Fibroblast of pulmonary artery (primary cell): ENCODE results near the gene CLIC6.
"Not testable (repeated sequence)": the region's sequence is repeated elsewhere in the genome, so short reads cannot be mapped to it uniquely, and the experiment has no call there.

Experiments
- DNase-seq: peaks from one replicate; pipeline ENCODE4 v3.0.0-alpha.2; 2010; ENCODE audit warnings: low read depth
- H3K4me3 ChIP-seq: replicated peaks from 2 replicates; pipeline ENCODE4 v1.5.1; 2011; ENCODE audit warnings: low read depth, mild to moderate bottlenecking, control low read depth, low read length, moderate library complexity
- CTCF ChIP-seq: IDR thresholded peaks from 2 replicates; pipeline ENCODE4 v1.5.1; 2011; ENCODE audit warnings: mild to moderate bottlenecking, control low read depth, low read length, inconsistent platforms; ENCODE audit errors: missing control alignments

The CLIC6 gene

GRCh38 chr21:34651642-34652041, 17.2 kb upstream of the CLIC6 start:
- no peak overlapping the region for H3K4me3 ChIP-seq
- DNase-seq = no peak
- no peak for TF ChIP-seq CTCF

GRCh38 chr21:34653522-34653921, 15.3 kb upstream of the CLIC6 start:
- no peak for DNase-seq
- no peak overlapping the region for H3K4me3 ChIP-seq
- TF ChIP-seq CTCF = no peak

- no peak for TF ChIP-seq CTCF
- no peak overlapping the region for H3K4me3 ChIP-seq
- no peak for DNase-seq
Observed at GRCh38 chr21:34661848-34662247, 6.9 kb upstream of the CLIC6 start.

GRCh38 chr21:34667761-34668160, 1.0 kb upstream of the CLIC6 start:
- H3K4me3 ChIP-seq = no peak overlapping the region
- DNase-seq = no peak
- no peak for TF ChIP-seq CTCF

- no peak for TF ChIP-seq CTCF
- no peak overlapping the region for H3K4me3 ChIP-seq
- no peak for DNase-seq
Observed at GRCh38 chr21:34669149-34669879, 520 bp downstream of the CLIC6 start.

- H3K4me3 ChIP-seq, DNase-seq: not testable (repeated sequence)
Observed at GRCh38 chr21:34669880-34670219, 1.1 kb downstream of the CLIC6 start.

- DNase-seq = no peak
- no peak overlapping the region for H3K4me3 ChIP-seq
- TF ChIP-seq CTCF = no peak
Observed at GRCh38 chr21:34670220-34670961, 1.6 kb downstream of the CLIC6 start.
